ENCODE data around the gene KIF26B. TPM values are rescaled to one million over a fixed set of nuclear protein-coding genes. Genes with fewer than 3 reads are reported as not detected.
"Not testable (repeated sequence)": the region's sequence is repeated elsewhere in the genome, so short reads cannot be mapped to it uniquely, and the experiment has no call there.

Gene KIF26B
- total RNA-seq, 3 donors from 2014 or later (not counting 1 experiment from before 2014, with no cell fraction given): 0.16 to 0.96 (median 0.18) TPM

DNA sequence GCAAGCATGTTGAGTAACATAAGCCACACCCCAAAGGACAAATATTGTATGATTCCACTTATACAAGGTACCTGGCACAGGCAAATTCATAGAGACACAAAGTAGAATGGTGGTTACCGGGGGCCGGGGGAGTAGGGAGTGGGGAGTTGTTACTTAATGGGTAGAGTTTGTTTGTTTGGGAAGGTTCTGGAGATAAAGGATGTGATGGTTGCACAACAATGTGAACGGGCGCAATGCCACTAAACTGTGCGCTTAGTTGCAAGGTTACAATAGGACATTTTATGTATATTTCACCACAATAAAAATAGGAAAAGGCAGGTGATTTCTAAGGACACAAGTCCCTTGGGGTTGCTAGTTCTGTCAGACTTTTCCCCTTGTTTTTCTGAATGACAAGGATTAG lies 516.6 kb downstream of the KIF26B start:
- Histone ChIP-seq H3K9me3 (ENCODE audit: control insufficient read depth, insufficient read depth, low read length) (no peaks in the 10 kb centered on the region), H3K36me3 (ENCODE audit: control insufficient read depth, insufficient read depth, low read length) (no peaks in the 10 kb centered on the region), H3K27ac (ENCODE audit: low read length) (no peak overlapping the region), H3K4me3 (ENCODE audit: low read length) (no peak overlapping the region), H3K27me3 (ENCODE audit: control insufficient read depth, insufficient read depth, low read length) (no peaks in the 10 kb centered on the region), H3K4me1 (ENCODE audit: control insufficient read depth, insufficient read depth, low read length) (no peaks in the 10 kb centered on the region)
- intact Hi-C loops (cut with micrococcal nuclease): no loop called here
- Mint-ChIP-seq H3K36me3 (no peaks in the 10 kb centered on the region), H3K27me3 (ENCODE audit: low read depth in 2 of 2) (no peaks in the 10 kb centered on the region), H3K4me3 (no peak overlapping the region), H3K4me1 (no peaks in the 10 kb centered on the region), H3K9me3 (no peaks in the 10 kb centered on the region), H3K27ac (no peak overlapping the region)
- DNase-seq (no peak), ATAC-seq (no peak)
- TF ChIP-seq, protein P1, sequence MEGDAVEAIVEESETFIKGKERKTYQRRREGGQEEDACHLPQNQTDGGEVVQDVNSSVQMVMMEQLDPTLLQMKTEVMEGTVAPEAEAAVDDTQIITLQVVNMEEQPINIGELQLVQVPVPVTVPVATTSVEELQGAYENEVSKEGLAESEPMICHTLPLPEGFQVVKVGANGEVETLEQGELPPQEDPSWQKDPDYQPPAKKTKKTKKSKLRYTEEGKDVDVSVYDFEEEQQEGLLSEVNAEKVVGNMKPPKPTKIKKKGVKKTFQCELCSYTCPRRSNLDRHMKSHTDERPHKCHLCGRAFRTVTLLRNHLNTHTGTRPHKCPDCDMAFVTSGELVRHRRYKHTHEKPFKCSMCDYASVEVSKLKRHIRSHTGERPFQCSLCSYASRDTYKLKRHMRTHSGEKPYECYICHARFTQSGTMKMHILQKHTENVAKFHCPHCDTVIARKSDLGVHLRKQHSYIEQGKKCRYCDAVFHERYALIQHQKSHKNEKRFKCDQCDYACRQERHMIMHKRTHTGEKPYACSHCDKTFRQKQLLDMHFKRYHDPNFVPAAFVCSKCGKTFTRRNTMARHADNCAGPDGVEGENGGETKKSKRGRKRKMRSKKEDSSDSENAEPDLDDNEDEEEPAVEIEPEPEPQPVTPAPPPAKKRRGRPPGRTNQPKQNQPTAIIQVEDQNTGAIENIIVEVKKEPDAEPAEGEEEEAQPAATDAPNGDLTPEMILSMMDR (IDR thresholded peaks at IDR 0.05): no peak
- whole genome bisulfite sequencing (ENCODE audit: insufficient coverage): 96% methylated on average over 4 of the region's 5 CpGs

DNA sequence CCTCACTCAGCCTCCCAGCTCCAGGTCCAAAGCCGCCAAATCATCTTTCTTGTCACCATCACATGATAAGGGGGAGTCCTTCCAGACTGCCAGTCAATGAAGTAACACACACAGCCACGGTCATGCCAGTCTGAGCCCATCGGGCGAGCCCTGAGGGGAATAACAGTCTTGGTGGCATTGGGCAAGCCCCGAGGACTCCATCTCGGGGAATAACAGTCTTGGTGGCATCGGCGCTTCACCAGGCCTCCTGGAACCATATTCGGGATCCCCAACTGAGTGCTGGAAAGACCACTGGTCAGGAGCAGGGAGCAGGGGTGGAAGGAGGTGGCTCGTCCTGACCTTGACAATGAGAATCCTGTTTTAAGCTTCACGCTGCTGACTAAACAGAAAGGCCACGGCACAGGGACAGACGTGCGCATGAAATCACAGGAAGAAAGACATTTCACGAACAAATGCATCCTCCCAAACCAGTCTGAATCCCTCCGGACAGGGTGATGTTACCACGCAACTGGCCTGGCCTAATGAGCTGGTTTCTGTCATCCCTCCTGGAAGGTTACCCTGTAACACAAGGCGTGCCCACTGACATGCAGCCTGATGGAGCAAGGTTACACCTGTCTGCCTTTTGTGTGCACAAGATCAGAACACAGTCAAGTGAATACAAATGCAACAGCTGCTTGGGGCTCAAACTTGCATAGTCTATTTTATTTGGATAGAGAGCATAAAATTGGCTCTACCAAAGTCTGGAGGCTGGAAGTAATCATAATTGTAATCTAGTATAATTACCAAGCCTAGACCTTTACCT lies 517.4 kb downstream of the KIF26B start:
- Histone ChIP-seq H3K4me1 (ENCODE audit: control insufficient read depth, insufficient read depth, low read length) (no peaks in the 10 kb centered on the region), H3K36me3 (ENCODE audit: control insufficient read depth, insufficient read depth, low read length) (no peaks in the 10 kb centered on the region), H3K4me3 (ENCODE audit: low read length) (no peak overlapping the region), H3K27me3 (ENCODE audit: control insufficient read depth, insufficient read depth, low read length) (no peaks in the 10 kb centered on the region), H3K27ac (ENCODE audit: low read length) (no peak overlapping the region), H3K9me3 (ENCODE audit: control insufficient read depth, insufficient read depth, low read length) (no peaks in the 10 kb centered on the region)
- intact Hi-C loops (cut with micrococcal nuclease): no loop called here
- TF ChIP-seq, protein P1 (IDR thresholded peaks at IDR 0.05): no peak
- H3K27me3 Mint-ChIP-seq (ENCODE audit: low read depth in 2 of 2): no peaks in the 10 kb centered on the region
- WGBS (ENCODE audit: insufficient coverage): 93% methylated on average over 18 of the region's 18 CpGs
- no peaks in the 10 kb centered on the region for H3K9me3 Mint-ChIP-seq
- DNase-seq: no peak
- no peak for ATAC-seq
- no peak overlapping the region for H3K27ac Mint-ChIP-seq
- no peaks in the 10 kb centered on the region for H3K4me1 Mint-ChIP-seq
- H3K36me3 Mint-ChIP-seq: no peaks in the 10 kb centered on the region
- no peak overlapping the region for H3K4me3 Mint-ChIP-seq

DNA sequence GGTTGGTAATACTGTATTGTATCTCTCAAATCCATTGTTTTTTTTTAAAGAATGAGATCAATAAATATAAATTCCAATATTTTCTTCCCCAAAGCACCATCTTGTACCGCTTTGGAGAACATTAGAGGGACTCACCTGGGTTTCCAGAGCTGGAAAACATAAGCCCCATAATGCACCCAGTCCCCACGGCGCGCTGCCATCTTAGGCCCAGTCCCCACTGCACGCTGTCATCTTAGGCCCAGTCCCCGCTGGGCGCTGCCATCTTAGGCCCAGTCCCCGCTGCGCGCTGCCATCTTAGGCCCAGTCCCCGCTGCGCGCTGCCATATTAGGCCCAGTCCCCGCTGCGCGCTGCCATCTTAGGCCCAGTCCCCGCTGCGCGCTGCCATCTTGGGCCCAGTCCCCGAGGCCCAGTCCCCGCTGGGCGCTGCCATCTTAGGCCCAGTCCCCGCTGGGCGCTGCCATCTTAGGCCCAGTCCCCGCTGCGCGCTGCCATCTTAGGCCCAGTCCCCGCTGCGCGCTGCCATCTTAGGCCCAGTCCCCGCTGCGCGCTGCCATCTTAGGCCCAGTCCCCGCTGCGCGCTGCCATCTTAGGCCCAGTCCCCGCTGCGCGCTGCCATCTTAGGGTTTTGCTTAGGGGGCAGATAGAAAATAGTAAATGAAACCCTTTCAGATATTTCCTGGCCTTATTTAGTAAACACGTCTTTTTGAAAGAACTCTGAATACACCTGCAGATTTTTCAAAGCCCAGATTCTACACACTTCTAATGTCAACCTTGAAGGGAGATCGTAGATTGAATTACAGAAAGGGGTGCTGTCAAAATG lies 518.3 kb downstream of the KIF26B start:
- H3K4me3 Mint-ChIP-seq; H3K9me3 ChIP-seq (ENCODE audit: control insufficient read depth, insufficient read depth, low read length); H3K4me1 Mint-ChIP-seq; H3K27me3 ChIP-seq (ENCODE audit: control insufficient read depth, insufficient read depth, low read length); intact Hi-C loops (cut with micrococcal nuclease); H3K4me1 ChIP-seq (ENCODE audit: control insufficient read depth, insufficient read depth, low read length); DNase-seq; H3K4me3 ChIP-seq (ENCODE audit: low read length); ATAC-seq; H3K9me3 Mint-ChIP-seq; H3K27me3 Mint-ChIP-seq (ENCODE audit: low read depth in 2 of 2); H3K36me3 ChIP-seq (ENCODE audit: control insufficient read depth, insufficient read depth, low read length); H3K27ac ChIP-seq (ENCODE audit: low read length); H3K36me3 Mint-ChIP-seq; H3K27ac Mint-ChIP-seq: not testable (repeated sequence)
- WGBS (ENCODE audit: insufficient coverage): 96% methylated on average over 31 of the region's 41 CpGs

DNA sequence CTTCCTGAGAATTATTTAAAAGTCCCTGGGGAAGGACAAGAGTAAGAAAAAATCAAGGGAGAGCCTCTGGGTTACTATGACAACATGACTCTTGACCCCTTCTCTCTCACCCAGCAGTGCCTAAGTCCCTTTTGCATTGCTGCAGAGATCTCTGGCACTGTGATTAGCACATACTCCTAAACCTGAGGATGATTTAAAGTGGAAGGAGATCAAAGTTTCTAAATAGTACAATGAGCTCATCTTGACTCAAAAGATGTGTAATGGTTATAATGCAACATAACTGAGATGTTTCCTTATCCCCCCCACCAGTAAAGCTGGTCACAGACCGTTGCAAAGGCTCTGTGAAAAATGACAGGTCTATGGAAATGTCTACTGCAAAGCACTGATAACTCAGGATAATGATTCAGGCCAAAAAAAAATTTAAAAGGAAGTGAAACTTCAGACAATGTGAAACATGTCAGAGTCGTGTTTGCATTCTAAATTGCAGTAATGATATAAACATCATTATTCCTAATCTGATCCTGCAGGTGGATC lies 519.2 kb downstream of the KIF26B start:
- Histone ChIP-seq H3K4me1 (ENCODE audit: control insufficient read depth, insufficient read depth, low read length) (no peaks in the 10 kb centered on the region), H3K27me3 (ENCODE audit: control insufficient read depth, insufficient read depth, low read length) (no peaks in the 10 kb centered on the region), H3K36me3 (ENCODE audit: control insufficient read depth, insufficient read depth, low read length) (no peaks in the 10 kb centered on the region), H3K27ac (ENCODE audit: low read length) (no peak overlapping the region), H3K9me3 (ENCODE audit: control insufficient read depth, insufficient read depth, low read length) (no peaks in the 10 kb centered on the region), H3K4me3 (ENCODE audit: low read length) (no peak overlapping the region)
- Mint-ChIP-seq H3K4me1 (no peaks in the 10 kb centered on the region), H3K36me3 (no peaks in the 10 kb centered on the region), H3K27me3 (ENCODE audit: low read depth in 2 of 2) (no peaks in the 10 kb centered on the region), H3K9me3 (no peaks in the 10 kb centered on the region), H3K27ac (no peak overlapping the region), H3K4me3 (no peak overlapping the region)
- TF ChIP-seq, protein P1 (IDR thresholded peaks at IDR 0.05): no peak
- WGBS (ENCODE audit: insufficient coverage): 17% methylated on average over 1 of the region's 2 CpGs
- DNase-seq (no peak), ATAC-seq (no peak)
- intact Hi-C loops (cut with micrococcal nuclease): no loop called here
